HG03460 (cell line): ENCODE results near the gene PTPRG.

Experiments used
- ATAC-seq: cut with Tn5 transposase; IDR thresholded peaks from one replicate; pipeline ENCODE4 v1.9.1; 2021; ENCODE audit not compliant: unreplicated experiment

PTPRG gene

GRCh38 chr3:62128681-62129080, 567.3 kb downstream of the PTPRG start:
- no peak for ATAC-seq

GRCh38 chr3:62131050-62131449, 569.7 kb downstream of the PTPRG start:
- ATAC-seq = no peak

DNA sequence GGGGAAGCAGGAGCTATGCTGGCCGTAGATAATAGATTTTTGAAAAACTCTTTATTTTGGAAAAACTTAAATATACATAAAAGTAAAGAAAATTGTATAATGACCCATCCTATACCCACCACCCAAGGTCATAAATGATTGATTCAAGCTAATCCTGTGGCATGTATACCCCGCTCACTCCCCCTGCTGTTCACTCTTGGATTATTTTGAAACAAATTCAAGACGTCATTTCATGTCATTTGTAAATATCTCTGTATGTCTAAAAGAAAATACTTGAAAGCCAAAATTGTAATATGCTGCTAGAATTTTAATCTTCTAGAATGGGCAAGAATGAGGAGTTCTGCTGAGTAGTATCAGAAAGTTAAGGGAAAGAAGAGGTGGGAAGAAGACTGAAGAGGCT, 570.2 kb downstream of the PTPRG start:
- ATAC-seq = no peak

DNA sequence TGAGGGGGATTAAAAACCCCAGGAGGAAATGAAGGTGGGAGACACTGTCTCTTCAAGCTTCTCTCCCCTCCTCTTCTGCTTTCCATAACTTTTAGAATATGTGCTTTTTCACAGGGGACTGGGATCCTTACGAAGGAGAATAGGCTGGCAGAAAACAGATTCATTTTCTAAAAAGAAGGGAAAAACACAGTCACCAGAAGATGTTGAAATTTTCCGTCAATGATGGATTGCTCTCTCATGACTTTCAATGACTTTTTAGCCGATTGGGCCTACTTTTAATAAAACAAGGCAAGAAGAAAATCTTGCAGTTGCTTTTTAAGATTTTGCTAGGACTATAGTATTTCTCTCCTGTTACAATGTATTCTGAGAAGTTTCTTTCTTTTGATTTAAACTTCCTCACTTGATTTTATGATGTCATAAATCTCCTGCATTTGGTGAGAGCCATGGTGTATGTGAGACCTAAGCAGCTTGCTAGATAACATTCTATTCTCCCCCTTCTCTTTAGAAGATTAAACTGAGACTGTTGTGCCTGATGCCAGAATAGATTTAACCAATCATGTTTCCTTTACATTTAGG, 570.7 kb downstream of the PTPRG start:
- no peak for ATAC-seq

DNA sequence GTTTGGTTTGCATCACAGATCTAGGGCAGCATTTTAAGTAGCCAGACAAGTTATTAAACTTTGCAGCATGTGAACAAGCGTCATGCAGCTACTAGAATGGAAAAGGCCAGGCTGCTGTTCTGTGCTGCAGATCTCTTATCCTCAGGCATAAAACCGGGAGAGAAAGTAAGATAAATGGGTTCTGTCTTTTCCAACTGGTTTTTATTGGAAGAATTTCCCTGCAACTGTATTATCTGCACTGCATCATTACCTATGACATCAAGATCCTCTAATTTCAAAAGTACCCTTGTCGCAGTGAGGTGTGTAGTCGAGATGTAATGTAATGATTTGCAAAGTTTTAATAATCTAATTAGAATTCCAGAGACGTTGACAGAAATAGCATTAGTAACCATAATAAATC, 571.6 kb downstream of the PTPRG start:
- no peak for ATAC-seq

DNA sequence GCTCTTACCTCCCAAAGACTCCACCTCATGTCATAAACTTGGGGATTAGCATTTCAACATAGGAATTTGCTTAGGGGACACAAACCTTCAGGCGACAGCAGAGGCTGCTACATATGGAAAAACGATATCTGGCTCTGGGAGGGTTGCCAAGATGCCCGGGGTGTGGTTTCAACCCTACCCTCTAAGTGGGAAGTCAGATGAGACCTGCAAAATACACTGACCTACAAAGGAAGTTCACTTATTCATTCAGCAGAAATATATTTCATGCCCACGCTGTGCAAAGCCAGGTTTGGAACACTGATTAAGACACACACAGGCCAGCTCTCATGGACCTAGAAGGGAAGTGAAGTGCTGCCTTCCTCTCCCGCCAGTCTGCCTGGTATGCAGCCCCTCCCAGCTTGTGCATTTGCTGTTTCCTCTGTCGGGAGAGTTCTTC, 572.7 kb downstream of the PTPRG start:
- ATAC-seq = no peak

GRCh38 chr3:62135741-62136140, 574.4 kb downstream of the PTPRG start:
- no peak for ATAC-seq

GRCh38 chr3:62139957-62140356, 578.6 kb downstream of the PTPRG start:
- ATAC-seq = no peak

DNA sequence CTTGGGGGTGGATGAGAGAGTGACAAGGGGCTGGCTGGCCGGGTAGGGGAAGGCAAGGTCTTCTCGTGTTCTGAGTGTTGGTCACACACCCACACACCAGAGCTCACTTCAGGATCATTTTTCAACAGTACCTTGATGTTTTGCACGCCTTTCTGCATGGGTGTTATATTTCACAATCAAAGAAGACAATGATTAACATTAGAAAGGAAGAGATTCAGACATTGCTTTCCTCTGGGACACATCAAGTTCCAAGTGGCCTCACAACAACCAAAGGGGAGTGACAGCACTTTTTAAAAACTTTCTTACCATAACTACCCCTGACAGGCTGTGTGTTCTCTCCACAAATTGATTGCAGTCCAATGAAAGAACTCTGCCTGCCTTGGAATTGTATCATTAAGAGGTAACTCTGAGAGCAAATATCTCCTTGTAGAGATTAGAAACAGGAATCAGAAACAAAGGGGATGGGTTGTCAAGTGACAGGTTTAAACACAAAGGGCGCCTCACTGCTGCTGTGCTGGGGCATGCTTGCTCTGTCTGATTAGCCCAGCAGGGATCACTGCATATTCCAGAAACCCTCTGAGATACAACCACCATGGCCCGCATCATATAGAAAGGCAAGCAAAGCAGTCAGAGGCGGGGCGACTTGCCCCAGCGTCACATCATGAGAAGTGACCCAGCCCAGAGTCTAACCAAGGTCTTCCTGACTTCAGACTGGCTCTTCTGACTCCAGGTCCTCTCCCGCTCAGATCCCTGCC, 581.1 kb downstream of the PTPRG start:
- ATAC-seq = no peak

DNA sequence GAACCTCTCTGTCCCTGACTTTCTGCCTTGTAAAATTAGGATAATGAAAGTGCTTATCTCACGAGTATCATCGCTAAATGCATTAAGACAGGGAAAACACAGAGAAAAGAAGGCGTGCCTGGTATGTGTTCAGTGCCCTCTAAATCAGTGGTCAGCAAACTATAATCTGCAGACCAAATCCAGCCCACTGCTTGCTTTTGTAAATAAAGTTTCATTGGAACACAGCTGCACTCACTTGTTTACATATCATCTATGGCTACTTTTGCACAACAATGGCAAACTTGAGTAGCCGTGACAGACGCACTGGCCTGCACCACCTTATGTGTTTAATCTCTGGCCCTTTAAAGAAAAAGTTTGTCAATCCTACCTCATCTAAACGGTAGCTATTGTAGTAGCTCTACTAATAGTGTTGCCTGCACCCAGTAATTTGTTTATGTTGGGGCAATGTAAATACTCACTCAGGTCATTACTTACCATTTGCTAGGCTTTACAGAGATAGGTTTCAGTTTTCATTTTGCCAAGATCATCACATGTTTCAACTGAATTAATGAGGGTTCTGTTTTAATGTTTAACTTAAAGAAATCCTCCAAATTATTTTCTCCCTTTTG, 582.6 kb downstream of the PTPRG start:
- no peak for ATAC-seq

GRCh38 chr3:62144482-62144881, 583.1 kb downstream of the PTPRG start:
- ATAC-seq = no peak

DNA sequence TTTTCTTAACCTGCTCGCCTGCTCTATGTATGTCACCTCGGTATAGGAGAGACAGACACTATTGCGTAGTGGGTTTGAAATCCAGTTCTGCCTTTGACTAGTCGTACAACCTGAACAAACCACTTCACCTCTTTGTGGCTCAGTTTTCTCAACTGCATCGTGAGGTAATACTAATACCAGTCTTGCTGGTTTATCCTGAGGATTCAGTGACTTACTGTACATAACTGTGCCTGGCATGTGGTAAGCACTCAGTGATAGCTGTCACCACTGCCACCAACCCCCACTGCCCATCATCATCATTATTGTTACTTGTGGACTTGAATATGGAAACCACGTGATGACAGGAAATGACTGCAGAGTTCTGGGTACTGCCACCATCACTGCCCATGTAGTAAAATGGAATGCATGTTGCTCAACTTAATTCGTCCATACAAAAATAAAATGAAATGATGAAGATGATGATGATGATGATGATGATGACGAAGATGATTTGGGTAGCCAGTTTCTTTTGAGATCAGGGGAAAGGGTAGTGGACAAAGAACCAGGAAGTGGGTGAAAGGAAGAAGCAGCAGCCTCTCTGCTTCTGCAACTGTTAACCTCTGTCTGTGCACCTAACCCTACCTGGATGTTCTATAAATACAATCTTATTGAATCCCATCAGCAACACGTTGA, 583.9 kb downstream of the PTPRG start:
- no peak for ATAC-seq

DNA sequence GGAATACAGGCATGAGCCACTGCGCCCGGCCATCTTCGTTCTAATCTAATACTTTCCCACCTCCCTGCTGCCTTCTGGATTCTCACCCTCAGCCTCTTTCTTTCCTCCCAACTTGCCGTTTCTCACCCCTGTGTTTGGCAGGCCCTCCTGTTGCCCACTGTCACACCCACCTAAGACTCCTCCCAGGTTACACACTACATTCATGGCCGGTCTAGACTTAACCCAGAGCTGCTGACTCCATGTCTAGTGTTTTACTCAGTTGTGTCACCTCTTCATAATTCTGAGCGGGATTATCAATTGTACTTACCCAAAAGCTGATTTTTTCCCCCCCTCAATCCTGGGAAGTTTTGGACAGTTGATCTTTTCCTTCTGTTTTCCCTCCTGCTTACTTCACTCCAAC, 588.2 kb downstream of the PTPRG start:
- no peak for ATAC-seq

DNA sequence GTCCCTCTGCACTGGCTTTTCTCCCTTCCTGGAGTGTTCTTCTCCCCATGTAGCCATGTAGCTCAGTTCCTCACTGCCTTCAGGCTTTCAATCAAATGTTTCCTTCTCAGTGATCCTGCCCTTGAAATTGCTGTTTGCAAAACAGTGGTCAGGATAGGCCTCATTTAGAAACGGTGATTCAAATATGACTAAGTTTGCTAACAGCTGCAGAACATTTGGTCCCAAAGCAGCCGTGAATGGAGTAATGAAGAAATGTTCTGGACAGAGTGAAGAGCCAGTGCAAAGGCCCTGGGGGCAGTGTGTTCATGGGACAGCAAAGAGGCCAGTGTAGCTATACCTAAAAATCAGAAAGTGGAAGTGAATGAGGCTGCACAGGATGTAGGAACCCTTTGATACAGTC, 588.6 kb downstream of the PTPRG start:
- no peak for ATAC-seq

GRCh38 chr3:62151591-62151990, 590.2 kb downstream of the PTPRG start:
- ATAC-seq = no peak

- no peak for ATAC-seq
These were observed 591.9 kb downstream of the PTPRG start for GRCh38 chr3:62153231-62153630.

DNA sequence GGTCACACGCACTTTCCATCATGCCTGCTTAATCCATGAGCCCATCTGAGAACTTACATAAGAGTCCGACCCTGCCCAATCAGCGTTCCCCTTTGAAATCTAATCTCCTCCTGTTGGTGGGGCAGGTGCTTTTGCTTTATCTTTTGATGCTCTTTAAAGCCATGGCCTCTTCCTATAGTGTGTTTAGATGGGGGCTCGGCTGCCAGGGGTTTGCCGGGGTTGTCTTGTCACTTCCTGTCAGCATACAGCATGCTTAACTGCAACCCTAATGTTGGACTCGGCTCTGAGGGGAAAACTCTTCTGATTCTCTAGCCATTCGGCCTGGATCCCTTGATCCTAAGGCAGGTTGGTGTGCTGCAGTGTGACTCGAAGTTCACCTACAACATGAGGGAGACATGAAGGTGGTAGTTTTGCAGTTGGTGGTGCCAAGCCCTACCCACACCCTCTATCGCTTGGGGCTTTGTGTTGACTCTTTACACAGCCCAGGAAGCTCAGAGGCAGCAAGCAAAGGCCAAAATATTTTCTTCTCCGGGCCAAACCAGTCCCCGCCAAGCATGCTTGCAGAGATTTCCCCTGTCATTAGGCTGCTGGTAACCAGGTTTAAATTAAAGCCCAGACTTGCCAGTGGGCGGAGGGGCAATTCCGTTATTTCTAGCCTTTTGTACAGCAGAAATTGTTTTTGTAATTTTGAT, 593.2 kb downstream of the PTPRG start:
- ATAC-seq = no peak

DNA sequence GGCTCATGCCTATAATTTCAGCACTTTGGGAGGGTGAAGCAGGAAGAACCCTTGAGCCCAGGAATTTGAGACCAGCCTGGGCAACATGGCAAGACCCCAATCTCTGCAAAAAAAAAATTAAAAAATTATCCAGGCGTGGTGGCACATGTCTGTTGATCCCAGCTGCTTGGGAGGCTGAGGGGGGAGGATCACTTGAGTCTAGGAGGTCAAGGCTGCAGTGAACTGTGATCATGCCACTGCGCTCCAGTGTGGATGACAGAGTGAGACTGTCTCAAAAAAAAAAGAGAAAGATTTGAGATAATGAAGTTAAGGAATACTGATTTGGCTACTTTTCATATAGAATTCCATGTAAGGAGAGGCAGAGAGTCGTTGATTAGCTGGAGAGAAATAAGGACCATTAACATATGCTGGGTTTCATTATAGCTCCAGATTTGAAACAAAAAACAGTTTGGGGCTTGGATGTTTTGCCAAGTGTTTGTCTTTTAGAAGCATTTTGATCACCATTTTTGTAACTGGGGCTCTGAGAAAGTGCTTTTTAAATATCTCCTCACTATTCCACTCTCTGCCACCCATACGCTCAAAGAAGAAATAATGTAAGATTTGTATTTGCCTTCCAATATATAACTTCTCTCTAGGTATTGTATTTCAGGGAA, 597.8 kb downstream of the PTPRG start:
- no peak for ATAC-seq

- no peak for ATAC-seq
These were observed 598.3 kb downstream of the PTPRG start for GRCh38 chr3:62159709-62160092.

DNA sequence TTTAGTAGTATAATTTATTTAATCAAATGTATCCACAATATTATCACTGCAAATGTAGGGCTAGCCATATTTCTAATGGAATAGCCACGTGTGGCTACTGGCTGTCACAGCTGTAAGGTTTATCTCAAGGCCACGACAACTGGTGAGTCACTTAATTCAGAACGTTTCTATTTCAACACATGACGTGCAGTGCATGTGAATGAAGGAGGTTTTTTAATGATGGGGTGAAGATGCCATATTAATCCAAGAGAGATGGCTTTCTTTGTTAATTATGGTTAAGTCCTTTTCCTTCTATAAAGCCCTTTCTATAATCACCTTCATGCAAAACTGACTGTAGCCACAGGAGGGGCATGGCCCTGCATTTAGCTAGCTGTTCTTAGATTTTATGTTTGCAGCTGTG, 600.0 kb downstream of the PTPRG start:
- ATAC-seq = no peak

GRCh38 chr3:62164196-62164595, 602.8 kb downstream of the PTPRG start:
- ATAC-seq = no peak
